NAMALWA (cell line): ENCODE measurements around the gene NDUFAF7.
"Not testable (repeated sequence)": the region's sequence is repeated elsewhere in the genome, so short reads cannot be mapped to it uniquely, and the experiment has no call there.

Source experiments
- DNase-seq: peaks from one replicate; pipeline ENCODE4 v3.0.0-alpha.2; 2015; ENCODE audit warnings: low spot score

Gene NDUFAF7

DNA sequence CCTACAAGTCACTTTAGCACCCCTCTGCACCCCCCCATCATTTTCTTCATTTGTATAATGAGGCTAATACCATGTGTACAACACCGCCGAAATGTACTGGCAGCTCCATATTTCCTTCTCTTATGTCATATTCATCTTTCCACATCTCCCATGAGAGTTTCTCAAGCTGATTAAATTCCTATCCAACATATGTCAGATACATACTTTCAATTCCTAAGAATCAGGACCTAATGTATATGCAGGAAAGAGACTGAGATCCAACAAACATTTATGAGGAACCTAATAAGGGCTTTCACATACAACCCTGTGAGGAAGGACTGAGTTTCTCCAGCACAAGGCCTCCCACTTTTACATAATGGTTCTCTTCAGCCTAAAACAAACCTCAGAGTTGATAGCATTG lies 51.3 kb downstream of the NDUFAF7 start:
- no peak for DNase-seq

DNA sequence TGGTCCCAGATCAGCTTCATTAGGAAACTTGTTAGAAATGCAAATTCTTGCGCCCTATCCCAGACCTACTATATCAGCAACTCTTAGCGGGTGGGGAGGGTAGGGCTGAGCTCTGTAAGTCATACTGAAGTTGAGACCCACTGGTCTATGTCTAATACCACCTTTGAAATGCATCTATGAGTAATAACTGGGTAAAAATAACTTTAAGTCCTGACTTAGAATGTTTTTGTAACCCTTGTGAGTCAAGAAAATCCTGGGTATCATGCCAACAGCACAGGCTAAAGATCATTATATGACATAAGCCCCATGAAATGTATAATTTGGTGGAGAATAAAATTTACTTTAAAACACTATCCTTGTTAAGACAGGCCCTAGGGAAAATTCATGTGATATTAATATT lies 51.7 kb downstream of the NDUFAF7 start:
- DNase-seq: no peak

DNA sequence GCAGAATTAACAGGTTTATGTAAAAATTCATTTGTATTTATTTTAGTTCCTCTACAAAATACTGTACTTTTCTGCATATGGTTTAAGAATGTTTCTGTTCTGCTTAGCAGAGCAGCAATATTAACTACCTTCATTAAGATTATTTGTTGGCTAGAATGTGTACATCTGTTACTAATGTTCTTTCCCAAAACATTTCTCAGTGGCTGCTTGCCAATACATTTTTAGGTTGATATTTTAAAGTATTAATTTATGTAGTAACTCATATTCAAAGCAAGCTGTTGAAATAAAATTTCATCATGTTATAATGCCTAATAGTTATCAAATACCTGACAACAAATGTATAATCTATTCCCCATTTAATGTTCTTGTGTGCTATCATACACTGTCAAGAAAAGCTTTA lies 52.9 kb downstream of the NDUFAF7 start:
- DNase-seq: no peak

DNA sequence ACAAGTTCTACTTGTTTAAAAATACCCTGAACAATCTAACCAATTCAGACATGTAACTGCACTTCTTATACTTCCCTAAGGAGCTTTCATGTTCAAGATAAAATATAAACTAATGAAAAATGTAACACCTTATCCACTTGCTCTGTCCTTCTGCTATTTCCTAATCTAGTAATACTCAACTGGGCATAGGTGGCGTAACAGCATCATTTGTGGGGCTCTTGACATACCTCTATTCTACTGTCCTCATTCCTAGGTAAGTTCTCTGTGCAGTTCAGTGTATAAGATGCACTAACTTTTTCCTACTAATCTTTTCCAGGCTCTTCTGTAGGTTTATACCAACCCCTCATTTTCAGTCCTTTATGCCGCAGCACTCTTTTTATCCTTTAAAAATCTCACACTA lies 56.5 kb downstream of the NDUFAF7 start:
- peak; percentile 35 for DNase-seq

DNA sequence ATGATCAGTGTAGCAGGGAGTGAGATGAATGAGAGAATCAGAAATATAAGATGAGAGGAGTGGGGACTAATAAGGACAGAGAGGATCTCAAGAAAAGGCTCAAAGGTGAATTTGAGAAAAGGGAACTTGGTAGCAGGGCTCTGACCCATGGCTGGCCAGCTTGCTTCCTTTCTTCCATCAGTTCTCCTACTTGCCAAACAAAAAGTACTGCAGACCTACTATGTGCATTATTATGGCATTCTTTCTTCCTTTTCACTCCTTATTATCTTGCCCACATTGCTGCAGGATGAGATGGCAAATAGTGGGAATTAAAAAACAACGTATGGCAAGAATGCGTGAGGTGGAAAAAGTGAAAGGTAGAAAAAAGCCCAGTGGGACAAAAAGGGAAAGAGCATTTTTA lies 60.2 kb downstream of the NDUFAF7 start:
- DNase-seq: no peak

DNA sequence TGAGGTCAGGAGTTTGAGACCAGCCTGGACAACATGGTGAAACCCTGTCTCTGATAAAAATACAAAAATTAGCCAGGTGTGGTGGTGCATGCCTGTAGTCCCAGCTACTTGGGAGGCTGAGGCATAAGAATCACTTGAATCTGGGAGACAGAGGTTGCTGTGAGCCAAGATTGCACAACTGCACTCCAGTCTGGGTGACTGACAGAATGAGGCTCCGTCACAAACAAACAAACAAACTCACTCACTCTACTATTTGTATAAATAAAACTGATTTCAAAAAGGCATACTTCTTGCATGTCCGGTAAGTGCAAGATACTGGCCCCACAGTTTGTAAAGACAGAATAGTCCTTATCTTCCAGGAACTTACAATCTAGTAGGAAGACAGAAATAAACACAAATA lies 63.4 kb downstream of the NDUFAF7 start:
- not testable (repeated sequence) for DNase-seq

DNA sequence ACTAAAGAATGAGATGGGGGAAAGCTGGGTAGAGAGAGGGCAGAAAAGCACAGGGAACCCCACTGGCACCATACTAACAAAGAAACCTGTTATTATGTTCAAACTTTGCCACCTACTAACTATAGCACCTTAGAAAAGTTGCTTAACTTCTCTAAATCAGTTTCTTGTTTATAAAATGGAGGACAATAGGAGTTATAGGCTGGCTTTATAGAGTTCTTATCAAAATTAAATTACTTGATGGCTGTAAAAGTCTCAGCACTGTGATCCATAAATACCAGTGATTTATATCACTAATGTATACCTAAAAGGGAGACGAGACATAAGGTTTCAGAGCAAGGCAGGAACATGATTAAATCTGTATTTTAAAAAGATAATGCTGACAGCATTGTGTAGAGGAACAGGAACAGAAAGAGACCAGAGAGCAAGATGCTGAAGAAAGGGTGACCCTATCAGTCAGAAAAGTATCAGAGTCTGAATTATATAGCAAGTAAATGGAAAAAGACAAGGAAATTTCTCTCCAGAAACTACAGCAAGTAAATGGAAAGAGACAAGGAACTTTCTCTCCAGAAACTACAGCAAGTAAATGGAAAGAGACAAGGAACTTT lies 64.1 kb downstream of the NDUFAF7 start:
- no peak for DNase-seq

DNA sequence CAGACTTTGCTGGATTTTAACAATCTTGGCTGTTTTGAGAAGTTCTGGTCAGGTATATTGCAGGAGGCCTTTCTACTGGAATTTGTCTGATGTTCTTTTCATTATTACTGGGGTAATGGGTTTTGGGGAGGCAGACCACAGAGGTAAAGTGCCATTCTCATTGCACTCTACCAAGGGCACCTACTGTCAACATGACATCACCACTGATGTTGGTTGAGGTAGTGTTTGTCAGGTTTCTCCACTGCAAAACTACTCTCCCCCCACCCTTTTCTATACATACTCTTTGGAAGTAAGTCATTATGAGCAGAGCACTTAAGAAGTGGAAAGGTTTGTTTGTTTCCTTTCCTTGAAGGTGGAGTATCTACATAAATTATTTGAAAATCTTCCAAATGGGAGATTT lies 66.2 kb downstream of the NDUFAF7 start:
- DNase-seq: no peak
